ENCODE results near the gene RPIA. TPM values are rescaled to one million over a fixed set of nuclear protein-coding genes. Genes with fewer than 3 reads are reported as not detected.
A peak's percentile ranks its signal among the peaks of the same experiment; 100 is the strongest.

Gene RPIA
- total and polyA plus RNA-seq, 4 donors: 16.8 to 25.3 (median 18.4) TPM

DNA sequence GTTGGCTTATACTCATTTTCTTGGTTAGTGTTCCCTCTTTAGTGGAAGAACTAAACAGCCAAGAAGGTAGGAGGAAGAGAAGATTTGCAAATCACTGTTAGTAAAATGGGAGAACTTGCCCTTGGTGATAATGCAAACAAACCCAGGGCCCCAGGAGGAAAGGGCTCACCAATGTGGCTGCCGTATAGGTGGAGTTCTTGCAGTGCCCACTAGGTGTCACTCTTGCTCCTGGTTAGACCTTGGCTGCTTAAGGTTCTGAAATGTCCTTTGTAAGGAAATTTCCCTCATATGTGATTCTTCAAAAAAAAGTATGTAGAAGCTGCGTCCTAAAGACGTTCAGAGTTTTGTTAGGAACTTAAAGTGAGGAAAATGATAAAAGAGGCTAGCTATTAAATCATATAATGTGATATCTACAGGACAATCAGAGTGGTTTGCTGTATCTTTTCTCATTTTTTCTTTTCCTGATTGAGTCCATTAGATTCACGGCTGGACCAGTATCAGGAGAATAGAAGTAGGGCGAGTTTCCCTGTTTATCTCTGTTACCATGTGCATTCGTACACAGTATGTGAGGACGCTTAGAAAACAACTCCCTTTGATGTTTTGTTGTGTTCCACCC lies 48.6 kb downstream of the RPIA start:
- DNase-seq: peak; percentile 71 to 80 (median 73)
- H3K9me3 ChIP-seq (ENCODE audit: control insufficient read depth in 4 of 4, insufficient read depth in 3 of 4, low read length in 3 of 4): peaks cover 0 to 3% (median 0%) of the 10 kb centered on the region in 4 donors
- H3K9ac ChIP-seq (ENCODE audit: insufficient read depth in 1 of 2, low read length in 2 of 2): no peak overlapping the region
- H3K27me3 ChIP-seq (ENCODE audit: control insufficient read depth in 3 of 3, insufficient read depth in 3 of 3, low read length in 2 of 3): no peaks in the 10 kb centered on the region
- TF ChIP-seq, protein P1, sequence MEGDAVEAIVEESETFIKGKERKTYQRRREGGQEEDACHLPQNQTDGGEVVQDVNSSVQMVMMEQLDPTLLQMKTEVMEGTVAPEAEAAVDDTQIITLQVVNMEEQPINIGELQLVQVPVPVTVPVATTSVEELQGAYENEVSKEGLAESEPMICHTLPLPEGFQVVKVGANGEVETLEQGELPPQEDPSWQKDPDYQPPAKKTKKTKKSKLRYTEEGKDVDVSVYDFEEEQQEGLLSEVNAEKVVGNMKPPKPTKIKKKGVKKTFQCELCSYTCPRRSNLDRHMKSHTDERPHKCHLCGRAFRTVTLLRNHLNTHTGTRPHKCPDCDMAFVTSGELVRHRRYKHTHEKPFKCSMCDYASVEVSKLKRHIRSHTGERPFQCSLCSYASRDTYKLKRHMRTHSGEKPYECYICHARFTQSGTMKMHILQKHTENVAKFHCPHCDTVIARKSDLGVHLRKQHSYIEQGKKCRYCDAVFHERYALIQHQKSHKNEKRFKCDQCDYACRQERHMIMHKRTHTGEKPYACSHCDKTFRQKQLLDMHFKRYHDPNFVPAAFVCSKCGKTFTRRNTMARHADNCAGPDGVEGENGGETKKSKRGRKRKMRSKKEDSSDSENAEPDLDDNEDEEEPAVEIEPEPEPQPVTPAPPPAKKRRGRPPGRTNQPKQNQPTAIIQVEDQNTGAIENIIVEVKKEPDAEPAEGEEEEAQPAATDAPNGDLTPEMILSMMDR (IDR thresholded peaks at IDR 0.05; ENCODE audit: control extremely low read depth, extremely low read depth): peak; percentile 67
- H3K36me3 ChIP-seq (ENCODE audit: control insufficient read depth in 4 of 4, insufficient read depth in 4 of 4, low read length in 4 of 4): peaks cover 9 to 46% (median 28%) of the 10 kb centered on the region in 4 donors
- no peak overlapping the region for H3K4me3 ChIP-seq
- H3K4me1 ChIP-seq (ENCODE audit: control insufficient read depth in 5 of 5, insufficient read depth in 5 of 5, low read length in 5 of 5): peaks cover 0 to 19% (median 0%) of the 10 kb centered on the region in 5 donors
- WGBS, 2 donors: 42 to 43% methylated on average over 7 of the region's 7 CpGs
- peak; percentile 80 for ATAC-seq (ENCODE audit: insufficient read depth, low FRiP score)
- no peak overlapping the region for H3K27ac ChIP-seq (ENCODE audit: low read depth in 1 of 2, low read length in 1 of 2)

DNA sequence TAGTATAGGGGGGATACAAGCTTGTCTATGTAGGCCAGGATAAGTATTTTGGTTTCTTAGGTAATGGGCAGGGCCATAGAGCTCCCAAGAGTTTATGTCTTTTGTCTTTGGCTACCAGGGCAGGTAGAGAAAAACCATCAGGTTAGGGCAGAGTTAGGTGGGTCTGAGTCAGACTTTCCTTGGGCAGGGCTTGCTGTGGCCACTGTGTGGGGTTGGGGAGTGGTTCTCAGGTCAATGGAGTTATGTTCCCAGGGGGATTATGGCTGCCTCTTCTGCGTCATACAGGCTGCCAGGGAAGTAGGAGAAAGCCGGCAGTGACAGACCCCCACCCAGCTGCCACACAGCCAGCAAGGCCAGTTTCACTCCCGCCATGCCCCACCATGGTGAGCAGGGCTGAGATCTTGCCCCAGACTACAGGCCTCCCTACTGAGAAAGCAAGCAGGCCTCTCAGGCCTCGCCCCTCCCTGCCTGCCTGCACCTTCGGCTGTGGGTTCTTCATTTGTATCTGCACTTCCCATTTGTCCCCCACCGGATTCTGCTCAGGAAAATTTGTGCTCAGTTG lies 55.5 kb downstream of the RPIA start:
- TF ChIP-seq, protein P1 (IDR thresholded peaks at IDR 0.05; ENCODE audit: control extremely low read depth, extremely low read depth): no peak
- Histone ChIP-seq H3K4me3 (no peak overlapping the region), H3K27me3 (ENCODE audit: control insufficient read depth in 3 of 3, insufficient read depth in 3 of 3, low read length in 2 of 3) (no peaks in the 10 kb centered on the region), H3K9me3 (ENCODE audit: control insufficient read depth in 4 of 4, insufficient read depth in 3 of 4, low read length in 3 of 4) (peaks cover 0 to 5% (median 1%) of the 10 kb centered on the region in 4 donors), H3K4me1 (ENCODE audit: control insufficient read depth in 5 of 5, insufficient read depth in 5 of 5, low read length in 5 of 5) (no peaks in the 10 kb centered on the region), H3K36me3 (ENCODE audit: control insufficient read depth in 4 of 4, insufficient read depth in 4 of 4, low read length in 4 of 4) (peaks cover 26 to 33% (median 31%) of the 10 kb centered on the region in 4 donors), H3K27ac (ENCODE audit: low read depth in 1 of 2, low read length in 1 of 2) (no peak overlapping the region), H3K9ac (ENCODE audit: insufficient read depth in 1 of 2, low read length in 2 of 2) (no peak overlapping the region)
- no peak for ATAC-seq (ENCODE audit: insufficient read depth, low FRiP score)
- no peak for DNase-seq
- 83 to 94% methylated on average over 6 of the region's 6 CpGs for WGBS, 2 donors

DNA sequence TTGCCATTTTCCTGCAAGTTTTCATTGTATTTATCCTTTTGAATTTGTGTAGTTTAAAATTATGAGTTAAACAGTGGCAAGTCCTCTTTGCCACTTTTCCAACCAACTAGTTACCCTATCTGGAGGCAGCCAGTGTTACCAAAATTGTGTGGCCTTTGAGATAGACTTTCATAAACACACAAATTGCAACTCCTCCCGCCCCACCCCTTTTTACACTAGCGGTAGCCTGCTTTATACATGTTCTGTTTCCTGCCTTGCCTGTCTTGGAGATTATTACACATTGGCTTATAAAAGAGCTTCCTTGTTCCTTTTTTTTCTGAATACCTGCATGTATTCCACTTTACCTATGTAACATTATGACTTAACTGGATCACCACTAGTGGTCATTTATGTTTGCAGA lies 56.5 kb downstream of the RPIA start:
- 56 to 80% methylated on average over 2 of the region's 2 CpGs for WGBS, 2 donors
- no peak overlapping the region for H3K27ac ChIP-seq (ENCODE audit: low read depth in 1 of 2, low read length in 1 of 2)
- TF ChIP-seq, protein P1 (IDR thresholded peaks at IDR 0.05; ENCODE audit: control extremely low read depth, extremely low read depth): no peak
- H3K27me3 ChIP-seq (ENCODE audit: control insufficient read depth in 3 of 3, insufficient read depth in 3 of 3, low read length in 2 of 3): no peaks in the 10 kb centered on the region
- no peak overlapping the region for H3K4me3 ChIP-seq
- ATAC-seq (ENCODE audit: insufficient read depth, low FRiP score) (no peak), DNase-seq (no peak)
- H3K9ac ChIP-seq (ENCODE audit: insufficient read depth in 1 of 2, low read length in 2 of 2): no peak overlapping the region
- peaks cover 0 to 5% (median 1%) of the 10 kb centered on the region in 4 donors for H3K9me3 ChIP-seq (ENCODE audit: control insufficient read depth in 4 of 4, insufficient read depth in 3 of 4, low read length in 3 of 4)
- no peaks in the 10 kb centered on the region for H3K4me1 ChIP-seq (ENCODE audit: control insufficient read depth in 5 of 5, insufficient read depth in 5 of 5, low read length in 5 of 5)
- H3K36me3 ChIP-seq (ENCODE audit: control insufficient read depth in 4 of 4, insufficient read depth in 4 of 4, low read length in 4 of 4): peaks cover 24 to 30% (median 27%) of the 10 kb centered on the region in 4 donors
